Smooth muscle cell (in vitro differentiated cells): ENCODE data around the gene ABLIM2. TPM values are rescaled to one million over a fixed set of nuclear protein-coding genes. Genes with fewer than 3 reads are reported as not detected.
A peak's percentile ranks its signal among the peaks of the same experiment; 100 is the strongest.

Experiments
- DNase-seq: peaks from one replicate; lab custom pipeline; 2025; ENCODE audit not compliant: unreplicated experiment; lab: John Stamatoyannopoulos, UW
- H2AFZ ChIP-seq: fragments of 200-600 bp; sonication (generic); 2 replicates; pipeline ENCODE4 v1.6.0; 2016; ENCODE audit warnings: antibody characterized with exemption, low read depth, mild to moderate bottlenecking
- H3F3A ChIP-seq: fragments of 200-600 bp; sonication (generic); 2 replicates; pipeline ENCODE4 v1.6.0; 2017; ENCODE audit warnings: antibody characterized with exemption, low read depth
- H3K27ac ChIP-seq: fragments of 200-600 bp; sonication (generic); 2 replicates; pipeline ENCODE4 v1.5.1; 2016; ENCODE audit warnings: low read depth, mild to moderate bottlenecking
- H3K27me3 ChIP-seq: fragments of 200-600 bp; sonication (generic); 2 replicates; pipeline ENCODE4 v1.6.1; 2016; ENCODE audit warnings: low read depth, mild to moderate bottlenecking
- H3K36me3 ChIP-seq: fragments of 200-600 bp; sonication (generic); 2 replicates; pipeline ENCODE4 v1.5.1; 2016; ENCODE audit warnings: low read depth
- H3K4me1 ChIP-seq: fragments of 200-600 bp; sonication (generic); 2 replicates; pipeline ENCODE4 v1.5.1; 2016; ENCODE audit warnings: low read depth
- H3K4me2 ChIP-seq: fragments of 200-600 bp; sonication (generic); 2 replicates; pipeline ENCODE4 v1.6.0; 2016; ENCODE audit warnings: mild to moderate bottlenecking
- H3K4me3 ChIP-seq: fragments of 200-600 bp; sonication (generic); 2 replicates; pipeline ENCODE4 v1.5.1; 2016; ENCODE audit warnings: mild to moderate bottlenecking
- H3K79me2 ChIP-seq: fragments of 200-600 bp; sonication (generic); 2 replicates; pipeline ENCODE4 v1.6.0; 2016; ENCODE audit warnings: low read depth, mild to moderate bottlenecking
- H3K9ac ChIP-seq: fragments of 200-600 bp; sonication (generic); 2 replicates; pipeline ENCODE4 v1.6.0; 2016; ENCODE audit warnings: low read depth
- H3K9me3 ChIP-seq: fragments of 200-600 bp; sonication (generic); replicated peaks from 2 replicates; pipeline ENCODE4 v1.5.1; 2016; ENCODE audit warnings: low read depth
- H4K20me1 ChIP-seq: fragments of 200-600 bp; sonication (generic); 2 replicates; pipeline ENCODE4 v1.6.0; 2016; ENCODE audit warnings: low read depth
- CTCF ChIP-seq: fragments of 200-600 bp; sonication (generic); IDR thresholded peaks from 2 replicates; pipeline ENCODE4 v1.5.1; 2017; ENCODE audit warnings: borderline replicate concordance, mild to moderate bottlenecking, antibody characterized with exemption; ENCODE audit not compliant: insufficient read depth, poor library complexity, severe bottlenecking
- WGBS: methylation state at CpG from one replicate; pipeline ENCODE4 v1.1.7; 2016; ENCODE audit warnings: low lambda C conversion rate; 5-methylcytosine and 5-hydroxymethylcytosine counted together
- polyA plus RNA-seq: library from polyadenylated mRNA; unstranded; fragments of >200 nt; fragmentation: Nextera tagmentation; extraction: Ambion mirVana; gene quantifications from 2 replicates; pipeline ENCODE4 v1.2.1, GENCODE V29; 2016
- total RNA-seq: library from RNA; depleted of rRNA; stranded (reverse); fragments of >200 nt; gene quantifications from 2 replicates; pipeline ENCODE4 v1.2.3, GENCODE V29; 2014

ABLIM2 gene
- total RNA-seq (not detected in 2 replicates), polyA plus RNA-seq (0.08 and 0.30 TPM in 2 replicates)

DNA sequence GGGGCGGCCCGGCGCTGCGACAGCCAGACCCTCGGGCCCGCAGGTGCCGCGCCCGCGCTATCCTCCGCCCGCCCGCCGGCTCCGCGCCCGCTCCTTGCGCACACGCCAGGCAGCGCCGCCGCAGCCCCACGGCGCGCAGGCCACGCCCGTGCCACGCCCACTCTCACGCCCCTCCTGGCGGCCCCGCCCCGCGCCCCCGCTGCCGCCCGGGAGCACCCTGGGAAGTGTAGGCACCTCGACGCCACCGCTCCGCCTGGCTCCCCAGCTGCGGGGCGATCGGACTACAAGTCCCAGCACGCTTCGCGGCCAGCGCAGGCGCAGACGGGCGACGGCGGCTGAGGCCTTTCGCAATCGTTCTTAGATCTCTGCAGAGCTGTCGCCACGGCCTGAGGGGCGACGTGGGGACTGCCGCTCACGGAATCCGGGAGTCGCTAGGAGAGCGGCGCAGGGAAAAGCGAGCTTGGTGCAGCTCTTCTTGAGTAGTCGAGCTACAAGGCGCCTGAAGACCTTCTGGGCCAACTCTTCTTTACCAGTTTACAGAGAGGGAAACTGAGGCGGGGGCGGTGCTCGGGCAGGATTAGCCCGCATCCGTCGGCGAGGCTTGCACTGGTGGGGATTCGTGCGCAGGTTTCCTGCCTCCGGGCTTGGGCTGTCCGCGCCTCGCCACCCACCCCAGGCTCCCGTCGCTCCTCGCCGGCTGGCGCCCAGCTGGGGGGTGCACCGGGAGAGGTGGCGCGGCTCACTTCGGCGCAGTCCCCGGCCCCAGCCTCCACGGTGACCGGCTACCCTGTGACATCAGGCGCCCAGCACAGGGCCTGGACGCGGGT lies at the start of gene ABLIM2:
ABLIM2 (minus strand) TSS at position 104 of the 827 bp plus-strand sequence. CDS start 124 bp downstream, outside the sequence.
- H3K27ac ChIP-seq, result no peak within 1 kb of the TSS

DNA sequence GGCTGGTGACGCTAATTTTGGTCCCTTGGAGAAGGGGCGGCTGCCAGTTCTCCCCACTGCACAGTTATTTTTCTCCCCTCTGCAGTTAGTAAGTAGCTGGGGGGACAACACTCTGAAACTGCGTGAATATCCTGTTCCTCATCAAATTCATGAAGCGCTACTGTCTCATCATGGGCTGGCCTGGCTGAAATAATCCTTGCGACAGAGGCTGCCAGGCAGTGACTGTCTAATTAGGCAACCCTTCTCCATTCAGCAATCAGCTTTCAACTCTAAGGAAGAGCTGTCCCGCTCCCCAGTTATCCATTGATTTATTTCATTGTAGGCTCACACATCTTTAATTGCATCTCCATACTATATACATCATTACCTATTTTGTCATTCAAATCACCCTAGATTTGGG lies 48.7 kb upstream of the ABLIM2 start:
- Histone ChIP-seq H3K4me2 (no peak overlapping the region), H3K27me3 (no peaks in the 10 kb centered on the region), H3K9me3 (no peaks in the 10 kb centered on the region), H3K4me1 (peaks cover 3% of the 10 kb centered on the region), H3K9ac (no peak overlapping the region), H2AFZ (no peak overlapping the region), H3K4me3 (no peak overlapping the region), H3K27ac (no peak overlapping the region), H3K36me3 (no peaks in the 10 kb centered on the region), H3K79me2 (no peaks in the 10 kb centered on the region), H3F3A (no peaks in the 10 kb centered on the region), H4K20me1 (no peaks in the 10 kb centered on the region)
- WGBS, result 83% methylated on average over 6 of the region's 6 CpGs
- TF ChIP-seq CTCF, result no peak
- no peak for DNase-seq

More for the DNA sequence above, at the start of gene ABLIM2:
- Histone ChIP-seq H3K4me1 (no peaks in the 10 kb centered on the region), H4K20me1 (no peaks in the 10 kb centered on the region), H3K27me3 (peaks cover 22% of the 10 kb centered on the region), H3K36me3 (no peaks in the 10 kb centered on the region), H3K79me2 (no peaks in the 10 kb centered on the region), H3K9me3 (no peaks in the 10 kb centered on the region), H3F3A (no peaks in the 10 kb centered on the region), H3K9ac (peak within 1 kb of the TSS; percentile 45), H3K4me3 (peak within 1 kb of the TSS; percentile 80), H2AFZ (peak within 1 kb of the TSS; percentile 94), H3K4me2 (peak within 1 kb of the TSS; percentile 97)
- WGBS, result 1% methylated on average over 86 of the region's 96 CpGs
- TF ChIP-seq CTCF, result no peak
- DNase-seq, result peak; percentile 95

DNA sequence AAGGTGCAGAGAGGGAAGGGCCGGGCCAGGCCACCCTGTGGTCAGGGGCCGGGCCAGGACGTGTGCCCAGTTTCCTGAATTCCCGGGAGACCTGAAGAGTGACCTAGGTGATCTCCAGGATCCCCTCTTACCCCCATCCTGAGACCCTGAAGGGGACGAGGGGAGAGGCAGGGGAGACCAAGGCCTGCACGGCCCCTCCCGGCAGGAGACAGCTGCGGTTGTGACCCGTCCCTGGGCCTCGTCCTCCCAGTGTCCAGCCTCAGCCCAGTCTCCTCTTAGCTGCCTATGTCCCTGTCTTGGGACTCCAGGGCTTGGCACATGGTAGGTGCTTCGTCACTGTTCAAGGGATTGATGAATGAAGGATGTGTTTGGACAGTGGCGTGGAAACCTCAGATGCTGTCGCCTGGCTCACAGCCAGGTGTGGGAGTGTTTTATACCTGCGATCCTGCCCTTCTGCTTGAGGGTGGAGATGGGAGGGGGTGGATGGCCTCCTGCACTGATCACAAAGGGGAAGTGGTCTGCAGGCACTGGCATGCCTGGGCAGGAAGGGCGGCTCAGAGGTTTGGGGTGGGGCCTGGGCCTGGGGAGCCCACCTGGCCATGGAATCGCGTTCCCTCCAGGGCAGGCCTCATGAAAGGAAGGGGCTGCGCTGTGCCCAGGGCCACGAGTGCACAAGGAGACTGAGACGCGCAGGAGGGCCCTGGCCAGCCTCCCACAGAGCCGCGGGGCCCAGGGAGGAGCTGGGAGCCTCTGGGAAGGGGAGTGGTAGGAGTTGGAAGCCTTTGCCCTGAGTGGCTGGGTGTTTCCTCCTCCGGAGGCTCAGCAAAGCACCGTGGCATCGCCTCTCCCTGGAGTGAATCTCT lies 47.4 kb upstream of the ABLIM2 start:
- H2AFZ ChIP-seq, result no peak overlapping the region
- H3K79me2 ChIP-seq, result peaks cover 1% of the 10 kb centered on the region
- WGBS, result 70% methylated on average over 26 of the region's 26 CpGs
- no peaks in the 10 kb centered on the region for H3K9me3 ChIP-seq
- DNase-seq, result no peak
- peak overlapping the region; percentile 55 for H3K27ac ChIP-seq
- H3K9ac ChIP-seq, result no peak overlapping the region
- no peak for TF ChIP-seq CTCF
- H3K27me3 ChIP-seq, result no peaks in the 10 kb centered on the region
- H4K20me1 ChIP-seq, result no peaks in the 10 kb centered on the region
- peak overlapping the region; percentile 39 for H3K4me2 ChIP-seq
- H3K36me3 ChIP-seq, result no peaks in the 10 kb centered on the region
- peaks cover 6% of the 10 kb centered on the region for H3K4me1 ChIP-seq
- no peaks in the 10 kb centered on the region for H3F3A ChIP-seq
- H3K4me3 ChIP-seq, result no peak overlapping the region
